OCI-LY1 (cell line): ENCODE results near the gene RALGPS1.

Experiments used
- H2AFZ ChIP-seq: fragments of 200-600 bp; sonication (generic), shearing (Covaris generic); 2 replicates; pipeline ENCODE4 v1.6.0; 2014; ENCODE audit warnings: antibody characterized with exemption, mild to moderate bottlenecking, low read length
- H3F3A ChIP-seq: fragments of 200-600 bp; sonication (generic), shearing (Covaris generic); 2 replicates; pipeline ENCODE4 v1.6.0; 2014; ENCODE audit warnings: mild to moderate bottlenecking, antibody characterized with exemption, low read length, moderate library complexity; ENCODE audit not compliant: insufficient read depth
- H3K27ac ChIP-seq: fragments of 200-600 bp; sonication (generic); 2 replicates; pipeline ENCODE4 v1.5.1; 2014; ENCODE audit warnings: low read length, mixed run types, mild to moderate bottlenecking, low read depth; ENCODE audit not compliant: poor library complexity, severe bottlenecking
- H3K27me3 ChIP-seq: fragments of 200-600 bp; sonication (generic); 2 replicates; pipeline ENCODE4 v1.6.0; 2014; ENCODE audit warnings: antibody characterized with exemption, mild to moderate bottlenecking, low read length, moderate library complexity; ENCODE audit not compliant: insufficient read depth
- H3K36me3 ChIP-seq: fragments of 200-600 bp; sonication (generic); 2 replicates; pipeline ENCODE4 v1.6.1; 2014; ENCODE audit warnings: mild to moderate bottlenecking, antibody characterized with exemption, low read length, moderate library complexity, mixed read lengths; ENCODE audit not compliant: insufficient read depth
- H3K4me1 ChIP-seq: fragments of 200-600 bp; sonication (generic); 2 replicates; pipeline ENCODE4 v1.5.1; 2014; ENCODE audit warnings: mild to moderate bottlenecking, low read length, moderate library complexity; ENCODE audit not compliant: insufficient read depth, severe bottlenecking
- H3K4me2 ChIP-seq: fragments of 200-600 bp; sonication (generic), shearing (Covaris generic); 2 replicates; pipeline ENCODE4 v1.6.1; 2014; ENCODE audit warnings: low read length
- H3K4me3 ChIP-seq: fragments of 200-600 bp; sonication (generic); 2 replicates; pipeline ENCODE4 v1.5.1; 2014; ENCODE audit warnings: low read length, low read depth, mild to moderate bottlenecking, mixed read lengths; ENCODE audit not compliant: poor library complexity, severe bottlenecking
- H3K79me2 ChIP-seq: fragments of 200-600 bp; shearing (Covaris generic); 2 replicates; pipeline ENCODE4 v1.6.1; 2016; ENCODE audit warnings: mixed run types, low read length, mixed read lengths; ENCODE audit not compliant: insufficient read depth
- H3K9ac ChIP-seq: fragments of 200-600 bp; sonication (generic), shearing (Covaris generic); 2 replicates; pipeline ENCODE4 v1.6.1; 2014; ENCODE audit warnings: mild to moderate bottlenecking, low read length, mixed read lengths
- H3K9me2 ChIP-seq: fragments of 200-600 bp; sonication (generic), shearing (Covaris generic); 2 replicates; pipeline ENCODE4 v1.6.1; 2014; ENCODE audit warnings: low read depth, mild to moderate bottlenecking, low read length, mixed read lengths
- H3K9me3 ChIP-seq: fragments of 200-600 bp; shearing (Covaris generic); 2 replicates; pipeline ENCODE4 v1.6.1; 2014; ENCODE audit warnings: low read length, mixed read lengths
- H4K20me1 ChIP-seq: fragments of 200-600 bp; sonication (generic), shearing (Covaris generic); 2 replicates; pipeline ENCODE4 v1.6.0; 2016; ENCODE audit warnings: mild to moderate bottlenecking, low read length; ENCODE audit not compliant: insufficient read depth
- CTCF ChIP-seq: fragments of 200-600 bp; sonication (generic), shearing (Covaris generic); IDR thresholded peaks from 2 replicates; pipeline ENCODE4 v1.5.1; 2017; ENCODE audit warnings: mild to moderate bottlenecking, antibody characterized with exemption, low read length, moderate library complexity, mixed read lengths
- EZH2 ChIP-seq: fragments of 200-600 bp; sonication (generic), shearing (Covaris generic); IDR thresholded peaks from 2 replicates; pipeline ENCODE4 v1.8.0; 2017; ENCODE audit warnings: borderline replicate concordance, mixed run types, mild to moderate bottlenecking, antibody characterized with exemption, low read length, moderate library complexity, mixed read lengths

Gene RALGPS1

DNA sequence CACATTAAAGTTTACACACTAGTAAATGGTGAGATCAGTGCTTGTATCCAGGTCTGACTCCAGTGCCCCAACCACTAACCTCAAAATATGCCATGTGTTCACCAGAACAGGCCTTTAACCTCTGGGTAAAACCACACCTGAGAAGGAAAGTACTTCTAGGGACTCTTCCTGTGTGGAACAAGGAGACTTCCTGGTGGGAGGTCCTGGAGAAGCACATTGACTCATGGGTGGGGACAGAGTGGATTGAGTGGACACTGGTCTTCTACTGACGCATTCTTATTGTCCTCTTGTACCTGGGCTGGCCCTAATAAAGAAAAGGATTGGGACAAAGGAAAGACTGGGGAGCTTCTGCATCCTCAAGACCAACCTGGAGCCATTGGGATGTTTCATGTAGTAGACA, 164.4 kb downstream of the RALGPS1 start:
- no peaks in the 10 kb centered on the region for H3K9me3 ChIP-seq
- H3K36me3 ChIP-seq, result no peaks in the 10 kb centered on the region
- no peaks in the 10 kb centered on the region for H4K20me1 ChIP-seq
- no peak overlapping the region for H3K4me3 ChIP-seq
- H3K27me3 ChIP-seq, result no peaks in the 10 kb centered on the region
- H3F3A ChIP-seq, result no peaks in the 10 kb centered on the region
- no peaks in the 10 kb centered on the region for H3K79me2 ChIP-seq
- H3K27ac ChIP-seq, result no peak overlapping the region
- no peaks in the 10 kb centered on the region for H3K9me2 ChIP-seq
- TF ChIP-seq CTCF (no peak), EZH2 (no peak)
- no peak overlapping the region for H2AFZ ChIP-seq
- H3K4me2 ChIP-seq, result no peak overlapping the region
- H3K9ac ChIP-seq, result no peak overlapping the region
- no peaks in the 10 kb centered on the region for H3K4me1 ChIP-seq

DNA sequence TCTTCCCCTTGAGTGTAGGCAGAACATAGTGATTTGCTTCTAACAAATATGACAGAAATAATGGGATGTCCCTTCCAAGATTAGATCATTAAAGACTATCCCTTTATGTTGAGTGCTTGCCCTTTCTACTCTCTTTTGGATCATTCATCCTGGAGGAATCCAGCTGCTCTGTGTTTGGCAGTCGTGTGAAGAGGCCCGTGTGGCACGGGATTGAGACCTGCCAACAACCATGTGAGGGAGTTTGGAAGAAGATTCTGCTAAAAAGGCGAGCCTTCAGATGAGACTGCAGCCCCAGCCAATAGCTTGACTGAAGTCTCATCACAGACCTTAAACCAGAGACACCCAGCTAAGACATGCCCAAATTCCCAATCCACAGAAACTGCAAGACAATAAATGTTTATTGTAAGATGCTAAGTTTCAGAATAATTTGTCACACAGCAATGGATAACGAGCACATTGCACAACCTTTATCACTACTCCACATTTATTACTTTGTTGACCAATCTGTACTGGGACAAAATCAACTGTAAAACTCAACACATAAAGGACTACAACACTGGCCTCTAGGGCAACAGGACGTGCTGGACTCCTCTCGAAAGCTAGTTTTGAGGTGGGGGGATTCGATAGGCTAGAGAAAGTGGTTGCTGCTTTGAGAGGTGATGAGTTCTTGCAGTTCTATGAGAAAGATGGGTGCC, 165.0 kb downstream of the RALGPS1 start:
- Histone ChIP-seq H4K20me1 (no peaks in the 10 kb centered on the region), H3K9me2 (no peaks in the 10 kb centered on the region), H3K4me2 (no peak overlapping the region), H3K27me3 (no peaks in the 10 kb centered on the region), H3K4me3 (no peak overlapping the region), H3K27ac (no peak overlapping the region), H3K36me3 (no peaks in the 10 kb centered on the region), H3K4me1 (no peaks in the 10 kb centered on the region), H3K9me3 (no peaks in the 10 kb centered on the region), H3K79me2 (no peaks in the 10 kb centered on the region), H3K9ac (no peak overlapping the region), H2AFZ (no peak overlapping the region), H3F3A (no peaks in the 10 kb centered on the region)
- no peak for TF ChIP-seq EZH2
- no peak for TF ChIP-seq CTCF

GRCh38 chr9:127081250-127082185, 166.9 kb downstream of the RALGPS1 start:
- no peak overlapping the region for H3K27ac ChIP-seq
- no peaks in the 10 kb centered on the region for H3K4me1 ChIP-seq
- H2AFZ ChIP-seq, result no peak overlapping the region
- H3K27me3 ChIP-seq, result no peaks in the 10 kb centered on the region
- no peaks in the 10 kb centered on the region for H3K9me2 ChIP-seq
- no peaks in the 10 kb centered on the region for H3K36me3 ChIP-seq
- no peaks in the 10 kb centered on the region for H3K9me3 ChIP-seq
- no peaks in the 10 kb centered on the region for H3F3A ChIP-seq
- no peaks in the 10 kb centered on the region for H4K20me1 ChIP-seq
- H3K79me2 ChIP-seq, result no peaks in the 10 kb centered on the region
- no peak overlapping the region for H3K4me2 ChIP-seq
- TF ChIP-seq CTCF (no peak), EZH2 (no peak)
- no peak overlapping the region for H3K4me3 ChIP-seq
- no peak overlapping the region for H3K9ac ChIP-seq
